Right renal cortex interstitium (tissue), 3 donors: ENCODE measurements around the gene INAFM1. TPM values are rescaled to one million over a fixed set of nuclear protein-coding genes. Genes with fewer than 3 reads are reported as not detected.

ENCODE experiments used
- DNase-seq, 3 donors: peaks; one replicate each; pipeline ENCODE4 v3.0.0-alpha.2; 2013; ENCODE audit warnings: low read depth in 3 of 3, low spot score in 2 of 3
- polyA plus RNA-seq, 3 donors: library from polyadenylated mRNA; unstranded; fragments of 120-200 nt; gene quantifications; one replicate each; pipeline ENCODE4 v1.2.1, GENCODE V29; 2013; ENCODE audit not compliant: insufficient read length in 3 of 3

Gene INAFM1
- 1 to 10 TPM; 5.1 to 6.1 (median 5.5) TPM for polyA plus RNA-seq

- peak; percentile 75 to 85 (median 85) for DNase-seq
Measured at GRCh38 chr19:47274071-47274890, at the start of gene INAFM1. Gene INAFM1, plus strand, starts transcription at chr19:47274885. Its CDS starts 35 bp downstream, at chr19:47274920.

- peak in 2 of 3 donors; percentile 85 for DNase-seq
Measured at GRCh38 chr19:47225746-47226425, 48.8 kb upstream of the INAFM1 start.

GRCh38 chr19:47226426-47227351, 48.0 kb upstream of the INAFM1 start:
- no peak for DNase-seq

- no peak for DNase-seq
Measured at GRCh38 chr19:47227352-47228167, 47.1 kb upstream of the INAFM1 start.

- DNase-seq, result no peak
Measured at GRCh38 chr19:47228168-47228936, 46.3 kb upstream of the INAFM1 start.

GRCh38 chr19:47228937-47229675, 45.6 kb upstream of the INAFM1 start:
- no peak for DNase-seq

- DNase-seq, result no peak
Measured at GRCh38 chr19:47229676-47230053, 45.0 kb upstream of the INAFM1 start.

- DNase-seq, result no peak
Measured at GRCh38 chr19:47230054-47230920, 44.4 kb upstream of the INAFM1 start.

GRCh38 chr19:47230921-47231214, 43.8 kb upstream of the INAFM1 start, which contains the start of gene BBC3:
Gene BBC3, minus strand, starts transcription at chr19:47231199. Its CDS starts 2,768 bp downstream, at chr19:47228431.
- no peak for DNase-seq

GRCh38 chr19:47231215-47232054, 43.2 kb upstream of the INAFM1 start:
- no peak for DNase-seq

- no peak for DNase-seq
Measured at GRCh38 chr19:47232422-47233211, 42.1 kb upstream of the INAFM1 start.

- no peak for DNase-seq
Measured at GRCh38 chr19:47236072-47236675, 38.5 kb upstream of the INAFM1 start.

- DNase-seq, result no peak
Measured at GRCh38 chr19:47239152-47239551, 35.5 kb upstream of the INAFM1 start.

- no peak for DNase-seq
Measured at GRCh38 chr19:47239610-47240296, 34.9 kb upstream of the INAFM1 start.

- DNase-seq, result no peak
Measured at GRCh38 chr19:47240556-47240955, 34.1 kb upstream of the INAFM1 start.
